CD4-positive, alpha-beta T cell treated with Interferon gamma for 1 hour (primary cell): ENCODE measurements around the gene ARAF.
A peak's percentile ranks its signal among the peaks of the same experiment; 100 is the strongest.

ENCODE experiments used
- DNase-seq: peaks from one replicate; pipeline ENCODE4 v3.0.0-alpha.2; 2020

The ARAF gene

DNA sequence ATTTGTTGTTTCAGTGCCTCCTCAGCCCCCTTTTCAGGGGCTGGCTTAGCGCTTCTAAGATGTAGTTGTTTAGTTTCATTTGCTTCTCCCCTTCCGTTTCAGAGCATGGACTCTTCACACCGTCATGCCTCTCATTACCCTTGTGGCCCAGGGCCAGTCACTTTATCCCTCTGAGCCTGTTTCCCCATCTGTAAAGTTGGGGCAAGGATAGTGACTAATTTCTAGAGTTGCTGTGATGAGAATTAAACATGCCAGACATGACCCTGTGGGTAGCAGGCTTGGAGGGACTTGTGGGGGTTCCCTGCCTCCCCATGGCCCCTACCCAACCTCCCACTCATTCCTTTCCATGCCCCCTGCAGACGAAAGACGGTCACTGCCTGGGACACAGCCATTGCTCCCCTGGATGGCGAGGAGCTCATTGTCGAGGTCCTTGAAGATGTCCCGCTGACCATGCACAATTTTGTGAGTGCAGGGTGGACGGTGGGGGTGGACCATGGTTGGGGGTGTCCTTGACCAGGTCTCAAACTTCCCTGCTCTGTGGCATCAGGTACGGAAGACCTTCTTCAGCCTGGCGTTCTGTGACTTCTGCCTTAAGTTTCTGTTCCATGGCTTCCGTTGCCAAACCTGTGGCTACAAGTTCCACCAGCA is 3.6 kb downstream of the ARAF start:
- DNase-seq, result no peak

DNA sequence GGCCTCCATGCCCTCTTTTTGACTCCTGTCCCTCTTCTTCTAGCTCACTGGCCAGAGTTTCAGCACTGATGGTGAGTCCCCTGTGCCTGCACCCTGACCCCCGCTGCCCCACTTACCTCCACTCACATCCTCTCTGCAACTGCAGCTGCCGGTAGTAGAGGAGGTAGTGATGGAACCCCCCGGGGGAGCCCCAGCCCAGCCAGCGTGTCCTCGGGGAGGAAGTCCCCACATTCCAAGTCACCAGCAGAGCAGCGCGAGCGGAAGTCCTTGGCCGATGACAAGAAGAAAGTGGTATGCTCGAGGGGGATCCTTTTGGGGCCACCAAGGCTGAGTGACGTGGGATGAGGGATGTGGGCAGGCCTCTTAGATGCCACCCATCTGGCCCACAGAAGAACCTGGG is 5.8 kb downstream of the ARAF start:
- DNase-seq, result no peak

DNA sequence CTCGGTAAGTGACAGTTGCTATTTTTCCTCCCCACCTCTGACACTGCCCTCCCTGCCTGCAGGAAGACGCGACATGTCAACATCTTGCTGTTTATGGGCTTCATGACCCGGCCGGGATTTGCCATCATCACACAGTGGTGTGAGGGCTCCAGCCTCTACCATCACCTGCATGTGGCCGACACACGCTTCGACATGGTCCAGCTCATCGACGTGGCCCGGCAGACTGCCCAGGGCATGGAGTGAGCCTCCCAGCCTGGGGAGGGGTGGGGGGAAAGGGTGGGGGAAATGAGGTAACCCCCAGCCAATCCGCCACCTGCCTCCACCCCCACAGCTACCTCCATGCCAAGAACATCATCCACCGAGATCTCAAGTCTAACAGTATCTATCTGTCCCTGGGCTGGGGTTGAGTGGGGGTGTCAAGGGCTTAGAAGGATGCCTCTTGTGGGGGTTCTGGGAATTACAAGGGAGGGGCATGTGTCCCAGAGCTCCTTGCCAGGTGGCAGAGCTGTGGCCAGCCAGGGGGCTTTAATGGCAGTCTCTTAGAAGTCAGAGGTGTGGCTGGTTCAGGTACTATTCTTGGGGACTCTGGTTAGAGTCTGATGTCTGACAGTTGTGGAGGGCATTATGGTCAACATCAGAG is 7.8 kb downstream of the ARAF start:
- DNase-seq, result peak; percentile 34

DNA sequence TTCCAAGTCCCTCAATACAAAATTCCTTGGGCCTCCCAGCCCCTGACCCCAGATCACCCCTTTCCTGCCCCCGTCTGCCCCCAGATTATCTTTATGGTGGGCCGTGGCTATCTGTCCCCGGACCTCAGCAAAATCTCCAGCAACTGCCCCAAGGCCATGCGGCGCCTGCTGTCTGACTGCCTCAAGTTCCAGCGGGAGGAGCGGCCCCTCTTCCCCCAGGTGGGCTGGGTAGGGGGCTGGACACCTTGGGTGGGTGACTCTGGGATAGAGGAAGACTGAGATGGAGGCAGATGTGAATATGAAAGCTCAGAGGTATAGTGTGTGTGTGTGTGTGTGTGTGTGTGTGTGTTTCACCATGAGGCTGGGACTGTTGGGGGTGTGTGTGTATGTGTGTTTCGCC is 9.8 kb downstream of the ARAF start:
- no peak for DNase-seq

DNA sequence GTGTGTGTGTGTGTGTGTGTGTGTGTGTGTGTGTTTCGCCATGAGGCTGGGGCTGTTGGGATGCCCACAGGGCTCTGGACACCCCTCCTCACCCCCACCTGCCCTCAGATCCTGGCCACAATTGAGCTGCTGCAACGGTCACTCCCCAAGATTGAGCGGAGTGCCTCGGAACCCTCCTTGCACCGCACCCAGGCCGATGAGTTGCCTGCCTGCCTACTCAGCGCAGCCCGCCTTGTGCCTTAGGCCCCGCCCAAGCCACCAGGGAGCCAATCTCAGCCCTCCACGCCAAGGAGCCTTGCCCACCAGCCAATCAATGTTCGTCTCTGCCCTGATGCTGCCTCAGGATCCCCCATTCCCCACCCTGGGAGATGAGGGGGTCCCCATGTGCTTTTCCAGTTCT is 10.2 kb downstream of the ARAF start:
- DNase-seq, result no peak

DNA sequence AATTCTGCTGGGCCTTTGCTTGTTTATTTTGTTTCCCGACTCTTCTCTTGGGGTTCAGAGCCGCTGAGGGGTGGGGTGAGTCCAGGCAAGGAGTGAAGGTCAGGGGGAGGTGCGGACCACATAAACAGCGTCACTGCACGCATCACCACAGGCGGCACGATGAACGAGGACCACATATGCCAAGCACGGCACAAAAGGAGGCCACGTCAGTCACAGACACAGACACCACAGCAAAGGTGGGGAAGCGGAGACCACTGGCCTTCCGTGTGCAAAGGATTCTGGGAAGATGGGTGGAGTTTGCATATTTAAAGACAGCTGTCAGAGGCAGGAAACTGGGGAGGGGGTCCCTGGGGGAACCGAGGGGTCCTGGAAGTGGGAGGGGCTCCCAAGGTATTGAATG is 10.9 kb downstream of the ARAF start:
- DNase-seq, result no peak

DNA sequence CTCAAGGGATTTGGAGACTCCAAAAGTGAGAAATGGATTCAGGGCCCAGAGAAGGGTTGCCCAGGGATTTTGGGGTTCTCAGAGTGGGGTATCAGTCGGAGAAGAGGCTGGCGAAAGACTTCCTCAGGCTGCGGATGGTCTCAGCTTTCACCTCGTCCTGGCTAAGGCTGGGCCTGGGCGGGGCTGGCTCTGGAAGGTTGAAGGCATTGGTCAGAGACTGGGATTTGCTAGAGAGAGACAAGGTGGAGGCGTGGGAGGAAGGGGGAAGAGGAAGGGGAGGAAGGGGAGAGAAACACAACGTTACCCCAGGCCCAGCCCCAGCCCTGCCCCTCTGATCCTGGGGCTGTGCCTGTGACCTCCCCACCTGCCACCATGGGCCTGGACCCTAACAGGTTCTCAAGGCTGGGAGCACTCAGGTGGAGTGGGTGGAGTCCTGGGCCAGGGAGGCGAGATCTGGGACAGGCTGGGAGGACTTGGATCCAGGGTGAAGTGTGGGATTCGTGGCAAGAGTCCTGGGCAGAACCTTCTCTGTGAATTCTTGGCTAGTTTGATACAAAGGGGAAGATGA is 11.9 kb downstream of the ARAF start:
- DNase-seq, result no peak

DNA sequence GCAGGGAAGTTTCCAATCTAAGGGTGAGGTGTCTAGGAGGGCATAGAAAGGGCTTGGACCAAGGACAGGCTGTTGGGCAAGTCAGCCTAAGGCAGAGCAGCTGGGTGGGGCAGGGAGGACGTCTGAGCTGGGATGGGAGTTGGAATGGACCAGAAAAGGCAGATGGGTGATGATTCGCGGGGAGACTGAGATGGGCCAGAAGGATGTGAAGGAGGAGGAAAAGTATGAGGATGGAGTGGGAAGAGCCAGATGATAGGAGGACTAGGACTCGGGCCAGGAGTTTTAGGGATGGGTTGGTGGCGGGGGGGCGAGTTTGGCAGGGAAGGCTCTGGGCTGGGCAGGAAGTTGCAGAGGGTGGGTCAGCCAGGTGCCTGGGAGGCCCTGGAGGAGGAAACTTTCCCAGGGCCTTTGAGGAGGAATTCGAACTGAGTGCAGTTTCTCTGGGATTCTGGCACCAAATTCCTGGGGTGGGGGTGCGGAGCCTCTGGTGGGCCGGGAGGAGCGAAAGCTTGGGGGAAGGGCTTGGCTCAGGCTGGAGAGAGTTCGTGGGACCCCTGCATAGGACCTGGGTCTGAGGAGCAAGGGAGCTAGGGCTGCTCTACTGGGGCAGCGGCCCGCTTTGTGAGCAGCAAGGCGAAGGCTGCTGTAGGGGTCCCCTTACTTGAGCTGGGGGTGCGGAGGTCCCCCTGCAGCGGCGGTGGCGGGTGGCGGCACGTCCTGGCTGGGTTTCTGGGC is 12.5 kb downstream of the ARAF start:
- no peak for DNase-seq

DNA sequence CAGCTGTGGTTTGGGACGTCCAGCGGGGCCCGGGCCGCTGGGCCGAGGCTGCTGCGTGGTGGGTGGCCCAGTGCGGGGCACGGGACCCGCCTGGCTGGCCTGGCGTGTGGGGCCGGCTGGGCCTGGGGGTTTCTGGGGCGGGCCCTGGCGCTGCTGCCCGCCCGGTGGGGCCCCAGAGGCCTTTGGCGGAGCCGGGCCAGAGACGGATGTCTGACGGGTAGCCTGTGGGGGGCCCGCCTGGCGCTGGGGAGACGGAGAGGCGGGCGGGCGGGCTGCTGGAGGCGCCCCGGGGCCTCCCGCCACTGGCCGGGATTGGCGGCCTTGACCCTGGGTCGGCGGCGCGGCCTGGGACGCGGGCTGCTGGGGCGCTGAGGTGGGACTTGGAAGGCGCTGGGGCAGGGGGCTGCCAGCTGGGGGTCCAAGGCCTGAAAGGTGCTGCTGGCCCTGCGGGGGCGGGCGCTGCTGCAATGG is 13.1 kb downstream of the ARAF start:
- no peak for DNase-seq

DNA sequence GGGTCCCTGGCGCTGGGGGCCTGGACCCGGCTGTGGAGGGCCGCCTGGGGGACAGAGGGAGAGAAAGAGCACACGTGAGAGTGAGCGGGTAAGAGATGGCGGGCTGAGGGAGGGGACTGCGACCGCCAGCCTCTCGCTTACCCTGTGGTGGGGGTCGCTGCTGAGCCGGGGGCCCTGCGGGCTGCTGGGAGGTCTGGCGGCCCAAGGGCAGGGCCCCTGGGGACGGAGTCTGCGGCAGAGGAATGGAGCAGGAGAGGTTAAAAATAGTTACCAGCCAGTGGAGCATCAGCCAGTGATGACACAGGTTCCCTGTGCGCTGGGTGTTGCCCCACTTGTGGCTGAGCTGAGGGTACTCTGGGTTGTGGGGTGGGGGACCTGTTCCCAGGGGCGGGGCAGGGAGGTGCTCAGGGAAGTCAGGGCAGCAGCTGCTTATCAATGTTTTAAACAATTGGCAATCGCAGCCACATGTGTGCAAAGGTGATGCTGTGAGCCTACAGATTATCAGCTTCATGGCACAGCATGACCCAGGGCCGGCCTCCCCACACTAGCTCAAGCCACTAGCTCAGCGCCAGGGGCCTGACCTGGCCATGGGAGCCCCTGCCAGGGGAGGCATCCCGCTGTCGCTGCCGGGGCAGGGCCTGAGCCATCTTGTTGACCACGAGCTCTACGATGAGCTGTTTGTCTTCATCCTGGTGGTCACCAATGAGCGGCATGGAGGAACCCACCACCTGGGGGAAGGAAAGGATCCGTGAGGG is 13.7 kb downstream of the ARAF start:
- DNase-seq, result no peak

DNA sequence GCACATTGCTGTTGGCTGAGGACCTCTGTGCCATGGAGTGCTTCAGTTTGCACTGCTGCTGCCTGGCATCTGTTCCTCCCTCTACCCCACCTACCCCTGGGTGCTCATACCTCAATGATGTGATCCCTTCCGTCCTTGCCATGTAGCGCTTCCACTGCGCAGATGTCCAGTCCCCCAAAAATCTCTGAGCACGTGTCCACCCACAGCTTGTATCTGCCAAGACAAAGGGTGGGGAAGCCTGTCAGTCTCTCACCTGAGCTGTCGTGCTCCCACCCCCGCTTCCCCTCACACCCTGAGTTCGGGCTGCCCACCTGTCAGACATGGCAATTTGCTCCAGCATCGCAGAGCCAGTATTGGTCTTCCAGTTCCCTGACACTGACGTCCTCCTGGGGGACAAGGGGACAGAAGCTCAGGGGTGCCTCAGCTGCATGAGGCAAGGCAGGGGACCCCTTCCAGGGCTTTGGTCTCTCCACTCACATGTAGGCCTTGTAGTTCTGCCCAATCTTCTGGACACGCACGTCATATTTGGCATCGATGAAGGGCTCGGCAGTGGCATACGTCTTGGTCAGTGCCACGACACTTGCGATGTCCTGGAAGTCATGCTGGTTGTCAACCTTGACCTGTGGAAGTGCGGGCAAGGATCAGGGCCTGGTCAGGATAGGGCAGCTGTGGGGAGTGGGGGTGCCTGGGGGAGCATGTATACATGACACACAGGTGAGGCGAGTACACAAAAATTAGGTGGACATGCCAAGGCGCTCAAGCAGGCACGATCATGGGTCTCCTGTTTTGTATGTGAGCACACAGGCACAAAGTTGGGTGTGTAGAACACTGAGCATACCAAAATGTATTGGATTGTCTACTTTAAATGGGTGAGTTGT is 15.3 kb downstream of the ARAF start:
- no peak for DNase-seq

DNA sequence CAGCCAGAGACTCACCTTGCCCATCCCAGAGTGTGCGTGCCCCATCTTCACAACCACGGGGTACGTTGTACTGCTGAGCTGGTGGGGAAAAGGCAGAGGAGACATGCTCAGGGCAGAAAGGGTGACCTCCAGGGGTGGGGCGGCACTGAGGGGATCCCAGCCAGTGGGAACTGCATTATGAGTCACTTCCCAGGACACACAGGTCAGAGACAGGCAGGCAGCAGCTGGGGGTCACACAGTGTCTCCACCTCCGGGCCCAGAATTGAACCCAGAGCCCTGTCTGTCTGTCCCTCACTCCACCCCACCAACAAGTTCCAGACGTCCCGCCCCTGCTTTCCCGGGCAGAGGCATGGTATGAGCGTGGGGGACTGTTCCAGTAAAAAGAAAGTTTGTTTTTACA is 16.4 kb downstream of the ARAF start:
- no peak for DNase-seq

DNA sequence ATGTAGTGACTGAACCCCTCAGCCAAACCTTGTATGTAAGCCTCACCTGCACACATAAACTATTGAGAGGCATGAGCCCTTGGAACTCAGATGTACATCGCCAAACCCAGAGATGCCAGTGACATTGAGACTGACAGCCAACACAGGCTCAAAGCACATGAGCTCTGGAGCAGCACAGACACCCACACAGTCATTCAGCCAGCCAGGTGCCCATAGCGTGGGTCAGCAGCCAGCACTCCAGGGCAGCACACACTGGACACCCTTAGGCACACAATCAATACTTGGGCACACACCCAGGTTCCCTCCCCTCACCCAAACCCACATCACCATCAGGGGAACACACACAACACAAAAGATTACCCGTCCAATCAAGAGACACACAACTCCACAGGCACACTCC is 16.9 kb downstream of the ARAF start:
- DNase-seq, result no peak

DNA sequence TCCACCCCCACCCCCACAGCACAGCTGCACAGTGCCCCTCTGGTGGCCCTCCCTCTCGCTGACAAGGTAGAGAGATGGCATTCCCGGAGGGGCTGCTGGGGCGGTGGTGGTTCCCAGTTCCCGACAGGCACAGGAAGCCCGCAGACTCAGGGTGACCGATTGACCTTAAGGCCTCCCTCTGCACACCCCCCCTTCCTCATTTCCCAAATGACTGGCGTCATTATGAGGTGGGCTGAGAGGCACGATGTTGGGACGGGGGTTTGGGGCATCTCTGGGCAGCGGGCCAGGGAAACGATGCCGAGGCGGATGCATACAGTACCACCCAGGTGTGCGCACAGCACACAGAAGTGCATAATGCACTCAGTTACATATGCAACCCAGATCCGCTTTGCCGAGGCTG is 17.7 kb downstream of the ARAF start:
- peak; percentile 23 for DNase-seq

DNA sequence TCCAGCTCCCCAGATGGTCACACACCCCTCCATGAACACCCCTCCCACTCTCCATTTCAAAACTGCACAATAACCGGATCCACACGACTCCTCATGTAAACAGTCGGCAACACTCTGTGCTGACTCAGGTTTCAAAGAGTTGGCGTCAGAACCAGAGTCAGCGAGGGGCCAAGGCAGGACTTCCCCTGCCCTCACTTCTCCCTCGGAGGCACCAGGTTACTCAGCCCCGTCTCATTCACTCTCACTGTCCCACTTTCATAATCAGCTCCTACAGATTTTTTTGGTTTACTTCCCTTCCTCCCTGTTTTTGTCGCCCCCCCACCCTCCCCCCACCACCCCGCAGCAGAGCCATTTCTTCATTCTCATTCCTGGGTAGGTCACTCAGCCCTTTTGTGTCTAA is 18.5 kb downstream of the ARAF start:
- peak; percentile 61 for DNase-seq

DNA sequence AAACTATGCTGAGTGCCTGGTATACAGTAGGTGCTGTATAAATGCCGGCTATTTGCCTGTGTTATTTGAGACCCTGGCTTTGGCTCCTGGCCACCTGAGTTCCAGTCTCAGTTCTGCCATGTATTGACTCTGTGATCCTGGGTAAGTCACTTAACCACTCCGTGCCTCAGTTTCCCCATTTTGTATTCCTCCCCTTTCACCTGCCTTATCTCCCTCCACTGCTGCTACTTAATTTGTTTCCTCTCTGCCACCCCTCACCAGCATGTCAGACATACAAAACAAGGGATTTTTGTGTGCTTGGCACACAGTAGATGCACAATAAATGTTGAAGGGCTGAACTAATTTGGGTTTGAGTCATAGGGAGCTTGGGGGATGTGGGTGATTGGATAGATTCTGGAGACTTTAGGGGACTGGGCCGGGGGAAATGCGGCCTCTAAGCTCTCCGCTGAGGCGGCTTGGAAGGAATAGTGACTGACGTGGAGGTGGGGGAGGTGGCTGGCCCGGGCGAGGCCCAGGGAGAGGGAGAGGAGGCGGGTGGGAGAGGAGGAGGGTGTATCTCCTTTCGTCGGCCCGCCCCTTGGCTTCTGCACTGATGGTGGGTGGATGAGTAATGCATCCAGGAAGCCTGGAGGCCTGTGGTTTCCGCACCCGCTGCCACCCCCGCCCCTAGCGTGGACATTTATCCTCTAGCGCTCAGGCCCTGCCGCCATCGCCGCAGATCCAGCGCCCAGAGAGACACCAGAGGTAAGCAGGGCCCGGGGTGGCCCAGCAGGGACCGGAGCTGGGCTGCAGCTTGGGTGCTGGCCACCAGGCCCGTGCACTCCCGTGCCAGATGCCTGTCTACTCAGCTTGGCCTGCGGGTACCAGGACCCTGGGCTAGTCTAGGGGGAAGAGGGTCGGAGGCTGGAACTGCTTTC is 21.0 kb downstream of the ARAF start, which contains the start of gene TIMP1:
Gene TIMP1 (plus strand): TSS at position 706 of the 917 bp plus-strand sequence. CDS start 980 bp downstream, outside the sequence.
- peak; percentile 82 for DNase-seq

DNA sequence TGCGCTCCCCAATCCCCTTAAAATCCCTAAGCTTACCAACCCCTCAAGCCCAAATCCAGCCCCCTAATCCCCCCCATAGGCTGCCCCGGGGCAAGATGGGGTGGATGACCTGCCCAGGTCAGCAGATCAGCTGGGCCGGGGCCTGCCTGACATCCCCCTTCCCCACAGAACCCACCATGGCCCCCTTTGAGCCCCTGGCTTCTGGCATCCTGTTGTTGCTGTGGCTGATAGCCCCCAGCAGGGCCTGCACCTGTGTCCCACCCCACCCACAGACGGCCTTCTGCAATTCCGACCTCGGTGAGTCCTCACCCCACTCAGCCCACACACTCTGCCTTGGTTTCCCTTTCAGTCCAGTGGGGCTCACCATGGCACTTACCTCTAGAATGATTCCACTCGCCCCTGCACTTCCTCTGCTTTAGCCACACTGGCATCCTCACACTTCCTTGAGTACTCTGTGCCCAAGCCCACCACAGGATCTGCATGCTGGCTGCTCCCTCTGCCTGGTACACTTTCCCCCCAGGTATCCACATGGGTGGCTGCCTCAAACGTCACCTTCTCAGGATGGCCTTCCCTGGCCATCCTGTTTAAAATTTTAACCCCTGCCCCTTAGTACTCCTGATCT is 22.3 kb downstream of the ARAF start:
- DNase-seq, result no peak

DNA sequence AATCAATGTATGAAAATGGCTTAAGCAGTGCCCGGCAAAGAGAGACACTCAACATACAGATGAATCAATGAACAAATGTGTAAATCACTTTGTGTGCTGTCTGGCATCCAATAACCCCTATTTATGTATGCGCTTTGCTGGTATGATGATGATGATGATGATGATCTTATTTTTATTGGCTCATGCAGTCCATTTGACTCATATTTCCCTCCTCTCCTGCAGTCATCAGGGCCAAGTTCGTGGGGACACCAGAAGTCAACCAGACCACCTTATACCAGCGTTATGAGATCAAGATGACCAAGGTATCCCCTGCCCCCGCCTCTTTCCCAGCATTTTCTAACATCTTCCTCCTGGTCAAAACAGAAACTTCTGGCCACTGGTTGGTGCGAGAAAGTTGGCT is 23.7 kb downstream of the ARAF start:
- no peak for DNase-seq

DNA sequence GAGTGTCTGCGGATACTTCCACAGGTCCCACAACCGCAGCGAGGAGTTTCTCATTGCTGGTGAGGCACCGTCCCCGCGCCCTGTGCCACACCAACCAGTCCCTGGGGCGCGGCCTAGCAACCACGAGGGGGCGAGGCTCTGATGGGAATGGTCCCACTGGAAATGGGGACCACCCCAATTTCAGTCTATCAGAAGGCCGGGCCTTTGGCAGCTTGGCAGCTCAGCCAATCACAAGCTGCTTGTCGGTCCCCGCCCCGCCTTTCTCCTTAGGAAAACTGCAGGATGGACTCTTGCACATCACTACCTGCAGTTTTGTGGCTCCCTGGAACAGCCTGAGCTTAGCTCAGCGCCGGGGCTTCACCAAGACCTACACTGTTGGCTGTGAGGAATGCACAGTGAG is 24.3 kb downstream of the ARAF start:
- no peak for DNase-seq

DNA sequence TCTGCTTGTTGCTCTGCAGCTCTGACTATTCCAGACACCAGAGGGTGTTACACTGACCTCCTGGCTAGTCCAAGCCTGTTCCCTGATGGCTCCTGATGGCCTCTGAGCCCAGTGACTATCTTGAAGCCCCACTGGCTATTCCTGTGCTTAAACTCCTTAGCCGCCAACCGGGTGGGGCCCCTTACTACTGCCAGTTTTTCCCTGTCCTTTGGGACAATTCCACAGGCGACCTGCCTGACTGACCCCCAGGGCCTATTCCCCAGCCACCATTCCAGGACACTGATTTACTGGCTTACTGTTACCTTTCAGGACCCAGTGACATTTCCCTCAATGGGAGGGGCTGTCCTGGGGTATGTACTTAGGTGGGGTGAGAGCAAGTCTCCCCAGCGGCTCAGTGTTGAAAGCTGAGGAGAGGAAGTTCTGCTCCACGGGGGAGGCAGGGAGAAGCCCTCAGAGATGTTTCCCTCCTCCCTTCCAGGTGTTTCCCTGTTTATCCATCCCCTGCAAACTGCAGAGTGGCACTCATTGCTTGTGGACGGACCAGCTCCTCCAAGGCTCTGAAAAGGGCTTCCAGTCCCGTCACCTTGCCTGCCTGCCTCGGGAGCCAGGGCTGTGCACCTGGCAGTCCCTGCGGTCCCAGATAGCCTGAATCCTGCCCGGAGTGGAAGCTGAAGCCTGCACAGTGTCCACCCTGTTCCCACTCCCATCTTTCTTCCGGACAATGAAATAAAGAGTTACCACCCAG is 25.2 kb downstream of the ARAF start:
- DNase-seq, result no peak
